ENCODE data around the gene MED10.

DNA sequence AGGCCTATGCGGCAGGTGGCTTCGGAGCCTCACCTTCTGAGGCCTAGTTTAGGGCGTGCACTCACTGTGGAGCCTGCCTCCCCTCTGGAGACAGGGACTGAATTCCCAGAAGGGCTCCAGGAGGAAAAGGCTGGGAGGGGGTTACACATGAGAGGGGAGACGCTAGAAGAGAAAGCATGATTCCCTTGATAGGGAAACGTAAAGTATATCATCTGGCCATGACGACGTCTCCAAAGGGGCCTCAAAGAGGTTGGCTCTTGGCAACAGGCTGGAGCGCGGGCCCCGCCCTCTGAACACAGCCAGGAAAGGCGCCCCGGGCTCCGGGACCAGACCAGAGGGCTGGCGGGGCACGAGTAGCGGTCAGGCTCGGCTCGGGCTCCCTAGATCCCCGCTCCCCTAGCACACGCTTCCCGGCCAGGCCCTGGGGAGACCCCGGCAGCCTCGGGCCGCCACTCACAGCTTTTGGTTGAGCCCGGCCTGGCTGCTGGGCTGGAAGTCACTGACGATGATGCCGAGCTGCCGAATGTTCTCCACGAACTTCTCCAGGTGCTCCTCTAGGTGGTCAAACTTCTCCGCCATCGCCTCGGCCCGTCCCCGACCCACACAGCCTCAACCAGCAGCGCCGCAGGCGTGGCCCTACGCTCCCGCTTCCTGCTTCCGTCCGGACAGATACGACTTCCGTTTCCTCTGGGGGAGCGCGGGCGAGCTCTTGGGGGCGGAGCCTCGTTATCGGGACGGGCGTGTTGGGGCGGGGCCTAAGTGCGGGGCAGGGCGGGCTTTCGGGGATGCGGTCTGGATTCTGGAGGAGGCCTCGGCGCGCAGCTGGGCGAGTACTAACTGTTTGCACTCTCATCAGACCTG, at the start of gene MED10:
- TF ChIP-seq, protein P1, sequence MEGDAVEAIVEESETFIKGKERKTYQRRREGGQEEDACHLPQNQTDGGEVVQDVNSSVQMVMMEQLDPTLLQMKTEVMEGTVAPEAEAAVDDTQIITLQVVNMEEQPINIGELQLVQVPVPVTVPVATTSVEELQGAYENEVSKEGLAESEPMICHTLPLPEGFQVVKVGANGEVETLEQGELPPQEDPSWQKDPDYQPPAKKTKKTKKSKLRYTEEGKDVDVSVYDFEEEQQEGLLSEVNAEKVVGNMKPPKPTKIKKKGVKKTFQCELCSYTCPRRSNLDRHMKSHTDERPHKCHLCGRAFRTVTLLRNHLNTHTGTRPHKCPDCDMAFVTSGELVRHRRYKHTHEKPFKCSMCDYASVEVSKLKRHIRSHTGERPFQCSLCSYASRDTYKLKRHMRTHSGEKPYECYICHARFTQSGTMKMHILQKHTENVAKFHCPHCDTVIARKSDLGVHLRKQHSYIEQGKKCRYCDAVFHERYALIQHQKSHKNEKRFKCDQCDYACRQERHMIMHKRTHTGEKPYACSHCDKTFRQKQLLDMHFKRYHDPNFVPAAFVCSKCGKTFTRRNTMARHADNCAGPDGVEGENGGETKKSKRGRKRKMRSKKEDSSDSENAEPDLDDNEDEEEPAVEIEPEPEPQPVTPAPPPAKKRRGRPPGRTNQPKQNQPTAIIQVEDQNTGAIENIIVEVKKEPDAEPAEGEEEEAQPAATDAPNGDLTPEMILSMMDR (IDR thresholded peaks at IDR 0.05), result no peak
- TF ChIP-seq EZH2 (IDR thresholded peaks at IDR 0.05; ENCODE audit: borderline replicate concordance, insufficient read depth, low read depth, low read length, poor library complexity, severe bottlenecking), result no peak
